Measurements from ENCODE around the gene CFAP69. TPM values are rescaled to one million over a fixed set of nuclear protein-coding genes. Genes with fewer than 3 reads are reported as not detected.
"Not testable (repeated sequence)": the region's sequence is repeated elsewhere in the genome, so short reads cannot be mapped to it uniquely, and the experiment has no call there.

CFAP69 gene
- total RNA-seq, 1 experiment from 2014 or later = 3.1 TPM

DNA sequence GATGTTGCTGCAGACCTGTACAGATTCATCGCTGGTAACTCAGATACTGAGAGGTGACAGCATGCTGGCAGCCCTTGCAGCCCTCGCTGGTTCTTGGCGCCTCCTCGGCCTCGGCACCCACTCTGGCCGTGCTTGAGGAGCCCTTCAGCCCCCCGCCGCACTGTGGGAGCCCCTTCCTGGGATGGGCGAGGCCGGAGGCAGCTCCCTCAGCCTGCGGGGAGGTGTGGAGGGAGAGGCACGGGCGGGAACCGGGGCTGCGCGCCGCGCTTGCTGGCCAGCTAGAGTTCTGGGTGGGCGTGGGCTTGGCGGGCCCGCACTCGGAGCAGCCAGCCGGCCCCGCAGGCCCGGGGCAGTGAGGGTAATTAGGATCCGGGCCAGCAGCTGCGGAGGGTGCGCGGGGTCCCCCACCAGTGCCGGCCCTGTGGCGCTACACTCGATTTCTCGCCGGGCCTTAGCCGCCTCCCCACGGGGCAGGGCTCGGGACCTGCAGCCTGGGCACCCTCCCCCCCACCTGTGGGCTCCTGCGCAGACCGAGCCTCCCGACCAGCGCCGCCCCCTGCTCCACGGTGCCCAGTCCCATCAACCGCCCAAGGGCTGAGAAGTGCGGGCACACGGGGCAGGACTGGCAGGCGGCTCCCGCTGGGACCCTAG is 89.3 kb downstream of the CFAP69 start:
- no peaks in the 10 kb centered on the region for H3K9me3 ChIP-seq (ENCODE audit: low read length)

DNA sequence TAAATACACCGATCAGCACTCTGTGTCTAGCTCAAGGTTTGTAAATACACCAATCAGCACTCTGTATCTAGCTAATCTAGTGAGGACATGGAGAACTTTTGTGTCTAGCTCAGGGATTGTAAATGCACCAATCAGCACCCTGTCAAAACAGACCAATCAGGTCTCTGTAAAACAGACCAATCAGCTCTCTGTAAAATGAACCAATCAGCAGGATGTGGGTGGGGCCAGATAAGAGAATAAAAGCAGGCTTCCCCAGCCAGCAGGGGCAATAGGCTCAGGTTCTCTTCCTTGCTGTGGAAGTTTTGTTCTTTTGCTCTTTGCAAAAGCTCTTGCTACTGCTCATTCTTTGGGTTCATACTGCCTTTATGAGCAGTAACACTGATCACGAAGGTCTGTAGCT is 90.0 kb downstream of the CFAP69 start:
- H3K4me2 ChIP-seq (ENCODE audit: low read length); CTCF ChIA-PET; H3F3A ChIP-seq (ENCODE audit: low read length, unreplicated experiment); H3K9ac ChIP-seq (ENCODE audit: low read length); H2AFZ ChIP-seq (ENCODE audit: low read length); H3K27ac ChIP-seq (ENCODE audit: low read length); H3K36me3 ChIP-seq (ENCODE audit: low read depth, low read length); H4K20me1 ChIP-seq (ENCODE audit: low read length); H3K4me3 ChIP-seq (ENCODE audit: low read length); ATAC-seq; BruUV-seq (replicated peaks); intact Hi-C loops (cut with micrococcal nuclease); H3K4me1 ChIP-seq (ENCODE audit: insufficient read depth, low read length); H3K27me3 ChIP-seq (ENCODE audit: low read length); DNase-seq; H3K9me2 ChIP-seq (replicated peaks; ENCODE audit: low read length); H3K79me2 ChIP-seq (ENCODE audit: low read length); H3K9me3 ChIP-seq (ENCODE audit: low read length): not testable (repeated sequence)
- POLR2A ChIA-PET (ENCODE audit: unreplicated experiment) = interaction anchor here (0.6 kb wide), 1 partner anchor 11 kb away, joined by 3 read pairs; no protein-coding TSS in a partner anchor

More for the DNA sequence above, 89.3 kb downstream of the CFAP69 start:
- Histone ChIP-seq H3K27ac (ENCODE audit: low read length) (no peak overlapping the region), H3K4me2 (ENCODE audit: low read length) (no peak overlapping the region), H3K4me1 (ENCODE audit: insufficient read depth, low read length) (no peaks in the 10 kb centered on the region), H3K9me2 (replicated peaks; ENCODE audit: low read length) (no peaks in the 10 kb centered on the region), H3K4me3 (ENCODE audit: low read length) (no peak overlapping the region), H3K79me2 (ENCODE audit: low read length) (no peaks in the 10 kb centered on the region), H4K20me1 (ENCODE audit: low read length) (no peaks in the 10 kb centered on the region), H3K27me3 (ENCODE audit: low read length) (no peaks in the 10 kb centered on the region), H2AFZ (ENCODE audit: low read length) (no peak overlapping the region), H3K36me3 (ENCODE audit: low read depth, low read length) (no peaks in the 10 kb centered on the region), H3F3A (ENCODE audit: low read length, unreplicated experiment) (no peaks in the 10 kb centered on the region), H3K9ac (ENCODE audit: low read length) (no peak overlapping the region)
- BruUV-seq (replicated peaks) = no TSS peak
- intact Hi-C loops (cut with micrococcal nuclease) = no loop called here
- ChIA-PET POLR2A (ENCODE audit: unreplicated experiment) (interaction anchor here (0.6 kb wide), 1 partner anchor 11 kb away, joined by 3 read pairs; no protein-coding TSS in a partner anchor), CTCF (no interaction called here)
- ATAC-seq = no peak
- TF ChIP-seq, protein P1, sequence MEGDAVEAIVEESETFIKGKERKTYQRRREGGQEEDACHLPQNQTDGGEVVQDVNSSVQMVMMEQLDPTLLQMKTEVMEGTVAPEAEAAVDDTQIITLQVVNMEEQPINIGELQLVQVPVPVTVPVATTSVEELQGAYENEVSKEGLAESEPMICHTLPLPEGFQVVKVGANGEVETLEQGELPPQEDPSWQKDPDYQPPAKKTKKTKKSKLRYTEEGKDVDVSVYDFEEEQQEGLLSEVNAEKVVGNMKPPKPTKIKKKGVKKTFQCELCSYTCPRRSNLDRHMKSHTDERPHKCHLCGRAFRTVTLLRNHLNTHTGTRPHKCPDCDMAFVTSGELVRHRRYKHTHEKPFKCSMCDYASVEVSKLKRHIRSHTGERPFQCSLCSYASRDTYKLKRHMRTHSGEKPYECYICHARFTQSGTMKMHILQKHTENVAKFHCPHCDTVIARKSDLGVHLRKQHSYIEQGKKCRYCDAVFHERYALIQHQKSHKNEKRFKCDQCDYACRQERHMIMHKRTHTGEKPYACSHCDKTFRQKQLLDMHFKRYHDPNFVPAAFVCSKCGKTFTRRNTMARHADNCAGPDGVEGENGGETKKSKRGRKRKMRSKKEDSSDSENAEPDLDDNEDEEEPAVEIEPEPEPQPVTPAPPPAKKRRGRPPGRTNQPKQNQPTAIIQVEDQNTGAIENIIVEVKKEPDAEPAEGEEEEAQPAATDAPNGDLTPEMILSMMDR (conservative IDR thresholded peaks at IDR 0.05; ENCODE audit: low read depth, low read length) = no peak
- TF ChIP-seq EZH2 (IDR thresholded peaks at IDR 0.05; ENCODE audit: low read length, unreplicated experiment) (no peak), EZH2phosphoT487 (IDR thresholded peaks at IDR 0.05; ENCODE audit: borderline replicate concordance, low read length) (no peak)
- no peak for DNase-seq

DNA sequence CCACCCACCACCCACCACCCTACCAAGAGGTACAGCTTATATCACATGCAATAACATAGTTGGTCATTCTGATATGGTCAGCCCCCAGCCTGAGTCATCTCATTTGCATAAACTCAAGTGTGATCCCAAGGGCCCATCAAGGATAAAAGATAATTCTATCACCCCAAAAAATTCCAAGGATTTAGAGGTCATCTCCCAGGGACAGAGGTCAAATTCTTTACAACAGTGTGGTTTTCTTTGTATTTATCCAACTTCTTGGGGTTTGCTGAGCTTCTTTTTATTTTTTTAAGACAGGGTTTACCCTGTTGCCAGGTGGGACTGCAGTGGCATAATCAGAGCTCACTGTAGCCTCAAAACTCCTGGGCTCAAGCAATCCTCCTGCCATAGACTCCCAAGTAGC is 92.1 kb downstream of the CFAP69 start:
- ChIA-PET CTCF (no interaction called here), POLR2A (ENCODE audit: unreplicated experiment) (no interaction called here)
- no TSS peak for BruUV-seq (replicated peaks)
- TF ChIP-seq EZH2 (IDR thresholded peaks at IDR 0.05; ENCODE audit: low read length, unreplicated experiment) (no peak), EZH2phosphoT487 (IDR thresholded peaks at IDR 0.05; ENCODE audit: borderline replicate concordance, low read length) (no peak)
- TF ChIP-seq, protein P1 (conservative IDR thresholded peaks at IDR 0.05; ENCODE audit: low read depth, low read length) = no peak
- no peaks in the 10 kb centered on the region for H3K9me2 ChIP-seq (replicated peaks; ENCODE audit: low read length)
- H3K4me1 ChIP-seq (ENCODE audit: insufficient read depth, low read length) = no peaks in the 10 kb centered on the region
- intact Hi-C loops (cut with micrococcal nuclease) = no loop called here
- no peaks in the 10 kb centered on the region for H4K20me1 ChIP-seq (ENCODE audit: low read length)
- H3K27ac ChIP-seq (ENCODE audit: low read length) = no peak overlapping the region
- H3K79me2 ChIP-seq (ENCODE audit: low read length) = no peaks in the 10 kb centered on the region
- no peaks in the 10 kb centered on the region for H3F3A ChIP-seq (ENCODE audit: low read length, unreplicated experiment)
- H2AFZ ChIP-seq (ENCODE audit: low read length) = no peak overlapping the region
- H3K4me3 ChIP-seq (ENCODE audit: low read length) = no peak overlapping the region
- no peak overlapping the region for H3K9ac ChIP-seq (ENCODE audit: low read length)
- ATAC-seq (no peak), DNase-seq (no peak)
- no peaks in the 10 kb centered on the region for H3K27me3 ChIP-seq (ENCODE audit: low read length)
- no peaks in the 10 kb centered on the region for H3K36me3 ChIP-seq (ENCODE audit: low read depth, low read length)
- no peak overlapping the region for H3K4me2 ChIP-seq (ENCODE audit: low read length)
- H3K9me3 ChIP-seq (ENCODE audit: low read length) = no peaks in the 10 kb centered on the region

Measured in PC-3 (cell line).